ENCODE results near the gene INMT. TPM values are rescaled to one million over a fixed set of nuclear protein-coding genes. Genes with fewer than 3 reads are reported as not detected.

Gene INMT
- total and polyA plus RNA-seq, 2 experiments from 2014 or later: 0.98 to 4.9 TPM

GRCh38 chr7:30805931-30806330, 54.0 kb downstream of the INMT start:
- peaks cover 11% of the 10 kb centered on the region for H3K4me1 ChIP-seq (ENCODE audit: low read depth)

More at GRCh38 chr7:30805931-30806330, 54.0 kb downstream of the INMT start:
- Histone ChIP-seq H3K9me3 (ENCODE audit: low read depth) (no peaks in the 10 kb centered on the region), H3K4me3 (no peak overlapping the region), H3K27ac (no peak overlapping the region), H3K36me3 (no peaks in the 10 kb centered on the region), H3K27me3 (no peaks in the 10 kb centered on the region)
- no peak for TF ChIP-seq CTCF (IDR thresholded peaks at IDR 0.05; ENCODE audit: low read depth, low read length)
- no peak for DNase-seq (ENCODE audit: low read depth in 1 of 2, low spot score in 1 of 2)

Other genes starting within 250 kb of the INMT start
- 41.9 and 49.8 TPM in 2 replicates for gene GGCT, start 247.3 kb upstream of the INMT start, total RNA-seq
- 66.2 and 81.2 TPM in 2 replicates for gene GGCT, start 247.3 kb upstream of the INMT start, polyA plus RNA-seq
- 71.5 and 82.9 TPM in 2 replicates for gene GARS1, start 157.3 kb upstream of the INMT start, total RNA-seq
- 77.0 and 77.3 TPM in 2 replicates for gene GARS1, start 157.3 kb upstream of the INMT start, polyA plus RNA-seq
- 0.77 and 0.92 TPM in 2 replicates for gene CRHR2, start 69.7 kb upstream of the INMT start, total RNA-seq
- 0.39 and 0.42 TPM in 2 replicates for gene CRHR2, start 69.7 kb upstream of the INMT start, polyA plus RNA-seq
- gene MINDY4, start 19.3 kb downstream of the INMT start, total RNA-seq: 5.7 and 7.5 TPM in 2 replicates
- gene MINDY4, start 19.3 kb downstream of the INMT start, polyA plus RNA-seq: 2.7 and 4.1 TPM in 2 replicates
- gene AQP1, start 159.7 kb downstream of the INMT start, total RNA-seq: 35.6 and 63.9 TPM in 2 replicates
- 33.3 and 51.1 TPM in 2 replicates for gene AQP1, start 159.7 kb downstream of the INMT start, polyA plus RNA-seq
- not detected in 2 replicates for gene GHRHR, start 211.8 kb downstream of the INMT start, total RNA-seq
- not detected in 2 replicates for gene GHRHR, start 211.8 kb downstream of the INMT start, polyA plus RNA-seq

Data from cardiac muscle cell (in vitro differentiated cells and primary cell).